T-cell (primary cell): ENCODE measurements around the gene ANKRD39. TPM values are rescaled to one million over a fixed set of nuclear protein-coding genes. Genes with fewer than 3 reads are reported as not detected.

ENCODE experiments used
- ATAC-seq, 4 experiments: fragments of 200-7000 bp in 3 of 4; fragments of 150-1000 bp in 1 of 4; cut with Tn5 transposase; replicated peaks in 1 of 4; 1 replicate in 3 of 4; 2 replicates in 1 of 4; pipeline ENCODE4 v1.10.0; 2021; ENCODE audit warnings: moderate library complexity in 3 of 4, mild to moderate bottlenecking in 2 of 4, moderate number of reproducible peaks in 1 of 4
- CTCF ChIA-PET, 2 donors: fragments of 300-600 bp; sonication (Branson Sonifier 250); formaldehyde crosslinking; loops; one replicate each; lab custom pipeline; 2022; ENCODE audit warnings: antibody characterized with exemption in 2 of 2; lab: Charles Lee
- POLR2A ChIA-PET, 2 donors: fragments of 300-600 bp; sonication (Branson Sonifier 250); formaldehyde crosslinking; loops; one replicate each; lab custom pipeline; 2022; ENCODE audit warnings: antibody characterized with exemption in 2 of 2; lab: Charles Lee
- DNase-seq, 35 experiments: peaks; one replicate each; pipeline versions ENCODE4 v3.0.0 to v3.0.0-alpha.2; 2013 to 2023
- H3K27ac ChIP-seq: one replicate; pipeline ENCODE4 v1.5.1; 2013; ENCODE audit warnings: low read length
- H3K27me3 ChIP-seq, 2 experiments: replicated peaks in 1 of 2; 1 replicate in 1 of 2; 2 replicates in 1 of 2; pipeline versions ENCODE4 v1.6.1 to v1.7.0; 2013; ENCODE audit warnings: low read length in 1 of 2, mixed read lengths in 1 of 2; ENCODE audit not compliant: control insufficient read depth in 2 of 2, insufficient read depth in 2 of 2; ENCODE audit errors: extremely low read depth in 1 of 2
- H3K36me3 ChIP-seq, 2 donors: 1 replicate in 1 of 2; 2 replicates in 1 of 2; pipeline versions ENCODE4 v1.6.1 to v1.7.0; 2013; ENCODE audit warnings: low read length in 1 of 2; ENCODE audit not compliant: control insufficient read depth in 2 of 2, insufficient read depth in 1 of 2; ENCODE audit errors: extremely low read depth in 1 of 2
- H3K4me1 ChIP-seq, 2 experiments: 1 replicate in 1 of 2; 2 replicates in 1 of 2; pipeline versions ENCODE4 v1.6.1 to v1.7.0; 2013; ENCODE audit warnings: low read length in 2 of 2, mixed read lengths in 1 of 2; ENCODE audit not compliant: insufficient read depth in 2 of 2, control insufficient read depth in 1 of 2; ENCODE audit errors: extremely low read depth in 1 of 2
- H3K4me3 ChIP-seq, 2 donors: 1 replicate in 1 of 2; 2 replicates in 1 of 2; pipeline versions ENCODE4 v1.5.1 to v1.7.0; 2013; ENCODE audit warnings: mild to moderate bottlenecking in 2 of 2, low read length in 1 of 2, moderate library complexity in 1 of 2; ENCODE audit not compliant: control insufficient read depth in 1 of 2; ENCODE audit errors: extremely low read depth in 1 of 2
- H3K9me3 ChIP-seq: 2 replicates; pipeline ENCODE4 v1.7.0; 2013
- H3K27ac Mint-ChIP-seq, 2 donors: one replicate each; pipeline ENCODE4 v1.8.0; 2020 to 2021; ENCODE audit warnings: mild to moderate bottlenecking in 2 of 2, mixed read lengths in 2 of 2
- H3K27me3 Mint-ChIP-seq, 2 donors: one replicate each; pipeline ENCODE4 v1.8.0; 2021 to 2022; ENCODE audit warnings: mixed read lengths in 2 of 2
- H3K36me3 Mint-ChIP-seq: one replicate; pipeline ENCODE4 v1.8.0; 2021; ENCODE audit warnings: mixed read lengths
- H3K4me1 Mint-ChIP-seq, 3 donors: one replicate each; pipeline ENCODE4 v1.8.0; 2020 to 2022; ENCODE audit warnings: mixed read lengths in 3 of 3, mild to moderate bottlenecking in 1 of 3
- H3K4me3 Mint-ChIP-seq, 3 donors: one replicate each; pipeline ENCODE4 v1.8.0; 2020 to 2022; ENCODE audit warnings: mild to moderate bottlenecking in 3 of 3, mixed read lengths in 3 of 3, moderate library complexity in 3 of 3
- H3K9me3 Mint-ChIP-seq, 3 donors: one replicate each; pipeline ENCODE4 v1.8.0; 2020 to 2022; ENCODE audit warnings: mixed read lengths in 3 of 3
- WGBS: methylation state at CpG from one replicate; pipeline ENCODE4 v1.1.5; 2013; ENCODE audit warnings: missing lambda C conversion rate; ENCODE audit not compliant: insufficient coverage; 5-methylcytosine and 5-hydroxymethylcytosine counted together
- total RNA-seq, 35 experiments: library from RNA in 6 of 35; stranded (reverse) in 6 of 35; fragments of 120-200 nt in 1 of 35; gene quantifications; one replicate each; pipeline versions ENCODE4 v1.2.1 to v1.2.4 and lab custom pipeline; 2013 to 2026

The ANKRD39 gene
- total RNA-seq, 5 donors from 2014 or later (not counting 1 experiment from before 2014, with no cell fraction given), result 16.9 to 25.0 (median 19.2) TPM

DNA sequence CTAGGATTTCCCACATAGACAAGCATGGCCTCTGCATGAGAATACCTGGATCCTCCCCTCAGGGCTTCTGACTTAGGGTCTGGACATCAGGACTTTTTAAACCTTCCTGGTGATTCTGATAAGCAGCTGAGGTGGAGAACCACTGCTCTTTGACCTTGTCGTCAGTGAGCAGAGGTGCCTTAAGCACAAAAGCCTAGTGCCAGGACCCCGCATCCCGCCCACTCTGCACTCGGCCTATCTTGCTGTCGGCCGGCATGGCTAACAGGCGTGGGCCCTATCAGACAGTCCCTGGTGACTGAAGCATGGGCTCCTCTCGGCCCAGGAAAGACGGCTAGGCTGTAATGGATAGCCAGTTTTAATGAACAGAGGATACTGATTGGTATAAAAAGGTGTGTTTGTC, 20.2 kb downstream of the ANKRD39 start:
- POLR2A ChIA-PET, result no interaction called here
- H3K4me3 ChIP-seq, result no peak overlapping the region
- Mint-ChIP-seq H3K4me1 (peaks cover 19 to 24% (median 21%) of the 10 kb centered on the region in 3 donors), H3K4me3 (no peak overlapping the region), H3K27me3 (no peaks in the 10 kb centered on the region), H3K9me3 (no peaks in the 10 kb centered on the region), H3K27ac (peak overlapping the region in 1 of 2 donors; percentile 41), H3K36me3 (peaks cover 12% of the 10 kb centered on the region)
- H3K36me3 ChIP-seq, result peaks cover 8 to 27% of the 10 kb centered on the region in 2 donors
- 97% methylated on average over 9 of the region's 9 CpGs for WGBS
- CTCF ChIA-PET, result interaction anchor here in 1 of 2 donors (0.5 kb wide), 1 partner anchor 14 kb away, joined by 3 read pairs; no protein-coding TSS in a partner anchor
- H3K4me1 ChIP-seq, result peaks cover 8 to 26% of the 10 kb centered on the region in 2 experiments
- no peak for ATAC-seq
- no peaks in the 10 kb centered on the region for H3K9me3 ChIP-seq
- no peaks in the 10 kb centered on the region for H3K27me3 ChIP-seq
- no peak overlapping the region for H3K27ac ChIP-seq
- no peak for DNase-seq

DNA sequence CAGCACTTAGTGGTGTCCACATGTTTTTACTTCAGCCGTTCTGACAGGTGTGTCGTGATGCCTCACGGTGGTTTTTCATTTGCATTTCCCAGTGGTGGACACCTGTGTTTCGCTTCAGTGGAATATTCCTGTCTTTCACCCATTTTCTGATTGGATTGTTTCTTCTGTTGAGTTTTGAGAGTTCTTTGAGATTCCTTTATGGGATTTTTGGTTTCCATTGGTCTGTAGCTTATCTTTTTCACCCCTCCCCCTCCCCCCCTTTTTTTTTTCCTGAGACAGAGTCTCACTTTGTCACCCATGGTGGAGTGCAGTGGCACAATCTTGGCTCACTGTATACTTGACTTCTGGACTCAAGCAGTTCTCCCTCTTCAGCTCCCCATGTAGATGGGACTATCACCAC, 22.0 kb downstream of the ANKRD39 start:
- Mint-ChIP-seq H3K27me3 (no peaks in the 10 kb centered on the region), H3K4me3 (no peak overlapping the region), H3K36me3 (peaks cover 21% of the 10 kb centered on the region), H3K4me1 (peaks cover 19 to 21% (median 19%) of the 10 kb centered on the region in 3 donors), H3K27ac (no peak overlapping the region), H3K9me3 (no peaks in the 10 kb centered on the region)
- no peak for ATAC-seq
- Histone ChIP-seq H3K27me3 (no peaks in the 10 kb centered on the region), H3K9me3 (no peaks in the 10 kb centered on the region), H3K4me3 (no peak overlapping the region), H3K36me3 (peaks cover 15 to 44% of the 10 kb centered on the region in 2 donors), H3K27ac (no peak overlapping the region), H3K4me1 (peaks cover 8 to 26% of the 10 kb centered on the region in 2 experiments)
- CTCF ChIA-PET, result interaction anchor here in 1 of 2 donors (0.6 to 0.7 kb wide), 2 partner anchors 258 to 1016 kb away, joined by 4 read pairs; no protein-coding TSS in a partner anchor
- DNase-seq, result no peak
- POLR2A ChIA-PET, result interaction anchor here (0.5 to 0.7 kb wide), 4 partner anchors 9 to 286 kb away, joined by 4 to 11 read pairs (median 6); no protein-coding TSS in a partner anchor
- WGBS, result no CpG with 5 or more reads among the region's 4 CpGs

GRCh38 chr2:96832754-96833507, 24.9 kb downstream of the ANKRD39 start:
- no peak overlapping the region for H3K27ac ChIP-seq
- DNase-seq (no peak), ATAC-seq (no peak)
- H3K4me1 Mint-ChIP-seq, result peaks cover 0 to 6% (median 5%) of the 10 kb centered on the region in 3 donors
- 95% methylated on average over 11 of the region's 18 CpGs for WGBS
- H3K9me3 Mint-ChIP-seq, result no peaks in the 10 kb centered on the region
- peak overlapping the region in 1 of 2 donors; percentile 48 for H3K27ac Mint-ChIP-seq
- no peaks in the 10 kb centered on the region for H3K9me3 ChIP-seq
- ChIA-PET CTCF (interaction anchor here (0.7 kb wide), 2 partner anchors 692 to 713 kb away, joined by 3 to 4 read pairs; no protein-coding TSS in a partner anchor), POLR2A (no interaction called here)
- peaks cover 42% of the 10 kb centered on the region for H3K36me3 Mint-ChIP-seq
- H3K27me3 Mint-ChIP-seq, result no peaks in the 10 kb centered on the region
- H3K27me3 ChIP-seq, result no peaks in the 10 kb centered on the region
- peaks cover 0 to under 1% of the 10 kb centered on the region in 2 experiments for H3K4me1 ChIP-seq
- H3K4me3 Mint-ChIP-seq, result no peak overlapping the region
- peaks cover 31 to 71% of the 10 kb centered on the region in 2 donors for H3K36me3 ChIP-seq
- no peak overlapping the region for H3K4me3 ChIP-seq

- WGBS, result 100% methylated on average over 3 of the region's 11 CpGs
- POLR2A ChIA-PET, result no interaction called here
- H3K27me3 Mint-ChIP-seq, result no peaks in the 10 kb centered on the region
Measured at GRCh38 chr2:96832408-96832753, 25.4 kb downstream of the ANKRD39 start.

DNA sequence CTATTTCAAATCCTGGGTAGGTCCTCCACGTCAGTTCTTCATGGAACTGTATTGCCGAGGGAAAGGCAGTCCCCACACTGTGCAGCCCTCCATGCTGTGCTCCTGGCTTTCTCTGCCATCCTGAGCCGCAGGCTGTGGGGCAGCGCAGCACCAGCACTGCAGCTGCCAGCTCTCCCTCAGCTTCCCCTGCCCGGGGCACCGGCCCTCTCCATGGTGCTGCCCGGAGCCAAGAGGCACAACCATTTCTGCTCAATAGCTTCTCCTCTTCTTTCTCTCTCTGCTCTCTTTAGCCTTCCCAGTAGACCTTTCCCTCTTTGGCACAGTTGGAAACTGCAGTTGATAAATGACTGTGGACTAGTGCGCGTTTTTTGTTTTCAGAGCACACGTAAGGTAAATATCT, 26.1 kb downstream of the ANKRD39 start:
- peaks cover 41 to 75% of the 10 kb centered on the region in 2 donors for H3K36me3 ChIP-seq
- no peak overlapping the region for H3K4me3 Mint-ChIP-seq
- H3K27ac Mint-ChIP-seq, result no peak overlapping the region
- ChIA-PET POLR2A (no interaction called here), CTCF (interaction anchor here in 1 of 2 donors (1.1 kb wide), 1 partner anchor 66 kb away, joined by 3 read pairs; no protein-coding TSS in a partner anchor)
- DNase-seq (no peak), ATAC-seq (no peak)
- no peaks in the 10 kb centered on the region for H3K9me3 ChIP-seq
- H3K27ac ChIP-seq, result no peak overlapping the region
- no peak overlapping the region for H3K4me3 ChIP-seq
- no peaks in the 10 kb centered on the region for H3K27me3 ChIP-seq
- no peaks in the 10 kb centered on the region for H3K27me3 Mint-ChIP-seq
- H3K36me3 Mint-ChIP-seq, result peaks cover 45% of the 10 kb centered on the region
- 97% methylated on average over 7 of the region's 10 CpGs for WGBS
- no peaks in the 10 kb centered on the region for H3K9me3 Mint-ChIP-seq
- H3K4me1 ChIP-seq, result no peaks in the 10 kb centered on the region
- H3K4me1 Mint-ChIP-seq, result peaks cover 0 to 4% (median 0%) of the 10 kb centered on the region in 3 donors

More at GRCh38 chr2:96832408-96832753, 25.4 kb downstream of the ANKRD39 start:
- H3K4me3 Mint-ChIP-seq, result no peak overlapping the region
- H3K9me3 ChIP-seq, result no peaks in the 10 kb centered on the region
- no peak overlapping the region for H3K27ac ChIP-seq
- no peaks in the 10 kb centered on the region for H3K27me3 ChIP-seq
- H3K36me3 ChIP-seq, result peaks cover 36 to 72% of the 10 kb centered on the region in 2 donors
- no peak overlapping the region for H3K4me3 ChIP-seq
- no peaks in the 10 kb centered on the region for H3K9me3 Mint-ChIP-seq
- ATAC-seq, result no peak
- CTCF ChIA-PET, result no interaction called here
- no peaks in the 10 kb centered on the region for H3K4me1 ChIP-seq
- H3K27ac Mint-ChIP-seq, result no peak overlapping the region
- H3K4me1 Mint-ChIP-seq, result peaks cover 0 to 5% (median 3%) of the 10 kb centered on the region in 3 donors
- H3K36me3 Mint-ChIP-seq, result peaks cover 42% of the 10 kb centered on the region
- DNase-seq, result no peak

GRCh38 chr2:96830044-96830562, 27.7 kb downstream of the ANKRD39 start:
- no peak overlapping the region for H3K4me3 ChIP-seq
- Mint-ChIP-seq H3K4me3 (no peak overlapping the region), H3K4me1 (peaks cover 0 to 4% (median 0%) of the 10 kb centered on the region in 3 donors), H3K9me3 (no peaks in the 10 kb centered on the region), H3K27ac (peak overlapping the region; percentile 6 to 30), H3K36me3 (peaks cover 51% of the 10 kb centered on the region), H3K27me3 (no peaks in the 10 kb centered on the region)
- WGBS, result 84% methylated on average over 3 of the region's 5 CpGs
- POLR2A ChIA-PET, result no interaction called here
- ATAC-seq (no peak), DNase-seq (no peak)
- CTCF ChIA-PET, result no interaction called here
- no peaks in the 10 kb centered on the region for H3K4me1 ChIP-seq
- H3K27ac ChIP-seq, result no peak overlapping the region
- H3K36me3 ChIP-seq, result peaks cover 46 to 86% of the 10 kb centered on the region in 2 donors
- no peaks in the 10 kb centered on the region for H3K27me3 ChIP-seq
- H3K9me3 ChIP-seq, result no peaks in the 10 kb centered on the region
